ENCODE results near the gene INPP4B. TPM values are rescaled to one million over a fixed set of nuclear protein-coding genes. Genes with fewer than 3 reads are reported as not detected.

Gene INPP4B
- total RNA-seq, 1 experiment from 2014 or later: 17.6 TPM

GRCh38 chr4:142614621-142615323 lies 231.3 kb downstream of the INPP4B start:
- CTCF ChIA-PET: no interaction called here
- no TSS peak for BruUV-seq (replicated peaks)
- Mint-ChIP-seq H3K9me3 (ENCODE audit: unreplicated experiment) (peaks cover 8% of the 10 kb centered on the region), H3K36me3 (ENCODE audit: insufficient read depth, unreplicated experiment) (no peaks in the 10 kb centered on the region), H3K4me3 (ENCODE audit: unreplicated experiment) (no peak overlapping the region), H3K4me1 (ENCODE audit: insufficient read depth, unreplicated experiment) (peaks cover 12% of the 10 kb centered on the region), H3K27ac (ENCODE audit: low read depth, unreplicated experiment) (no peak overlapping the region), H3K27me3 (ENCODE audit: insufficient read depth, unreplicated experiment) (no peaks in the 10 kb centered on the region)
- POLR2A ChIA-PET: no interaction called here
- TF ChIP-seq CTCF (IDR thresholded peaks at IDR 0.05; ENCODE audit: unreplicated experiment): no peak
- intact Hi-C loops (cut with micrococcal nuclease): no loop called here
- DNase-seq (ENCODE audit: unreplicated experiment): no peak

- no peaks in the 10 kb centered on the region for H3K4me1 Mint-ChIP-seq (ENCODE audit: insufficient read depth, unreplicated experiment)
- POLR2A ChIA-PET: no interaction called here
- no peak overlapping the region for H3K27ac Mint-ChIP-seq (ENCODE audit: low read depth, unreplicated experiment)
- no peak for TF ChIP-seq CTCF (IDR thresholded peaks at IDR 0.05; ENCODE audit: unreplicated experiment)
- H3K4me3 Mint-ChIP-seq (ENCODE audit: unreplicated experiment): no peak overlapping the region
- intact Hi-C loops (cut with micrococcal nuclease): no loop called here
- no peak for DNase-seq (ENCODE audit: unreplicated experiment)
- CTCF ChIA-PET: interaction anchor here (1.2 kb wide), 1 partner anchor 10 kb away, joined by 3 read pairs; no protein-coding TSS in a partner anchor
- no peaks in the 10 kb centered on the region for H3K36me3 Mint-ChIP-seq (ENCODE audit: insufficient read depth, unreplicated experiment)
- no peaks in the 10 kb centered on the region for H3K27me3 Mint-ChIP-seq (ENCODE audit: insufficient read depth, unreplicated experiment)
- BruUV-seq (replicated peaks): no TSS peak
- peaks cover 9% of the 10 kb centered on the region for H3K9me3 Mint-ChIP-seq (ENCODE audit: unreplicated experiment)
These were observed 238.1 kb downstream of the INPP4B start for GRCh38 chr4:142607976-142608375.

- Mint-ChIP-seq H3K4me3 (ENCODE audit: unreplicated experiment) (no peak overlapping the region), H3K36me3 (ENCODE audit: insufficient read depth, unreplicated experiment) (no peaks in the 10 kb centered on the region), H3K27me3 (ENCODE audit: insufficient read depth, unreplicated experiment) (no peaks in the 10 kb centered on the region), H3K4me1 (ENCODE audit: insufficient read depth, unreplicated experiment) (no peaks in the 10 kb centered on the region), H3K9me3 (ENCODE audit: unreplicated experiment) (peaks cover 15% of the 10 kb centered on the region), H3K27ac (ENCODE audit: low read depth, unreplicated experiment) (no peak overlapping the region)
- no TSS peak for BruUV-seq (replicated peaks)
- DNase-seq (ENCODE audit: unreplicated experiment): no peak
- intact Hi-C loops (cut with micrococcal nuclease): no loop called here
- ChIA-PET CTCF (no interaction called here), POLR2A (no interaction called here)
- TF ChIP-seq CTCF (IDR thresholded peaks at IDR 0.05; ENCODE audit: unreplicated experiment): no peak
These were observed 245.1 kb downstream of the INPP4B start for GRCh38 chr4:142600952-142601351.

GRCh38 chr4:142598132-142598531 lies 248.0 kb downstream of the INPP4B start:
- ChIA-PET POLR2A (no interaction called here), CTCF (interaction anchor here (0.7 kb wide), 1 partner anchor 487 kb away, joined by 3 read pairs; no protein-coding TSS in a partner anchor)
- H3K4me3 Mint-ChIP-seq (ENCODE audit: unreplicated experiment): no peak overlapping the region
- no peaks in the 10 kb centered on the region for H3K36me3 Mint-ChIP-seq (ENCODE audit: insufficient read depth, unreplicated experiment)
- no peak for DNase-seq (ENCODE audit: unreplicated experiment)
- TF ChIP-seq CTCF (IDR thresholded peaks at IDR 0.05; ENCODE audit: unreplicated experiment): no peak
- H3K27ac Mint-ChIP-seq (ENCODE audit: low read depth, unreplicated experiment): no peak overlapping the region
- no peaks in the 10 kb centered on the region for H3K4me1 Mint-ChIP-seq (ENCODE audit: insufficient read depth, unreplicated experiment)
- no TSS peak for BruUV-seq (replicated peaks)
- no peaks in the 10 kb centered on the region for H3K27me3 Mint-ChIP-seq (ENCODE audit: insufficient read depth, unreplicated experiment)
- intact Hi-C loops (cut with micrococcal nuclease): no loop called here
- H3K9me3 Mint-ChIP-seq (ENCODE audit: unreplicated experiment): peaks cover 8% of the 10 kb centered on the region
